Uterus (tissue), 2 donors: ENCODE data around the gene LARGE2.

ENCODE experiments used
- POLR2A ChIP-seq, 2 donors: fragments of 450-650 bp; IDR thresholded peaks; one replicate each; pipeline ENCODE4 v1.6.1; 2016; ENCODE audit warnings: antibody characterized with exemption in 2 of 2, mild to moderate bottlenecking in 1 of 2, moderate library complexity in 1 of 2
- TF ChIP-seq, protein P1 (sequence below), 4 experiments: fragments of 200-600 bp in 2 of 4; fragments of 450-650 bp in 2 of 4; sonication (generic) in 2 of 4; IDR thresholded peaks; one replicate each; pipeline ENCODE4 v1.5.1; 2016 to 2019; ENCODE audit warnings: antibody characterized with exemption in 4 of 4, mild to moderate bottlenecking in 2 of 4, moderate library complexity in 1 of 4

DNA sequence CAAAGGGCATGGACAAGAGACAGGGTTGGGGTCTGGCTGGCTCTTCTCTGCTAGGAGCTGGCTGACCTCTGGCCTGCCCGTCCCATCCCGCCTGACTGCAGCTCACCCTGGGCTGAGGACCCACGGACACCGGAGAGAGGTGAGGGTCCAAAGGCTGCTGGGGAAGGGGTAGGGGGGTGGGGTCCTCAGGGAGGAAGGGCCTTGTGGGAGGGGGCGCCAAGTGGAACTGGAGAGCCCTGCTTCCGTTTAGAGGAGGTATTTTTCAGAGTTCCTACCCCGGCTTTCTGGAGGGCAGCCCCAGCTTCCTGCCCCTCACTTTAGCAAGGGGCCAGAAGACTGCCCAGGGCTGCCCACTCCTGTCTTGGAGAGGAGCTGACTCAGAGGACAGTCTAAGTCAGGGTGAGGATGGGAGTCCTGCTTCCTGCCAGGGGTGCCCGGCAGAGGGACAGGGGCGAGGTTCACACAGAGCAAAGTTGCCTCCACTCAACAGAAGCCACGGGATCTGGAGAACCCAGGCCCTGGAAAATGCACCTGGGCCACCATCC lies 7.1 kb downstream of the LARGE2 start:
- TF ChIP-seq, protein P1, sequence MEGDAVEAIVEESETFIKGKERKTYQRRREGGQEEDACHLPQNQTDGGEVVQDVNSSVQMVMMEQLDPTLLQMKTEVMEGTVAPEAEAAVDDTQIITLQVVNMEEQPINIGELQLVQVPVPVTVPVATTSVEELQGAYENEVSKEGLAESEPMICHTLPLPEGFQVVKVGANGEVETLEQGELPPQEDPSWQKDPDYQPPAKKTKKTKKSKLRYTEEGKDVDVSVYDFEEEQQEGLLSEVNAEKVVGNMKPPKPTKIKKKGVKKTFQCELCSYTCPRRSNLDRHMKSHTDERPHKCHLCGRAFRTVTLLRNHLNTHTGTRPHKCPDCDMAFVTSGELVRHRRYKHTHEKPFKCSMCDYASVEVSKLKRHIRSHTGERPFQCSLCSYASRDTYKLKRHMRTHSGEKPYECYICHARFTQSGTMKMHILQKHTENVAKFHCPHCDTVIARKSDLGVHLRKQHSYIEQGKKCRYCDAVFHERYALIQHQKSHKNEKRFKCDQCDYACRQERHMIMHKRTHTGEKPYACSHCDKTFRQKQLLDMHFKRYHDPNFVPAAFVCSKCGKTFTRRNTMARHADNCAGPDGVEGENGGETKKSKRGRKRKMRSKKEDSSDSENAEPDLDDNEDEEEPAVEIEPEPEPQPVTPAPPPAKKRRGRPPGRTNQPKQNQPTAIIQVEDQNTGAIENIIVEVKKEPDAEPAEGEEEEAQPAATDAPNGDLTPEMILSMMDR (IDR thresholded peaks at IDR 0.05): no peak
- no peak for TF ChIP-seq POLR2A (IDR thresholded peaks at IDR 0.05)
